Neural crest cell (in vitro differentiated cells): ENCODE data around the gene NYAP2. TPM values are rescaled to one million over a fixed set of nuclear protein-coding genes. Genes with fewer than 3 reads are reported as not detected.

ENCODE experiments used
- DNase-seq: peaks from one replicate; pipeline ENCODE4 v3.0.0; 2021; ENCODE audit warnings: low read depth, mixed read lengths, low spot score
- H3K27ac Mint-ChIP-seq: one replicate; pipeline ENCODE4 v1.8.0; 2021; ENCODE audit warnings: mild to moderate bottlenecking, mixed read lengths; ENCODE audit not compliant: unreplicated experiment
- H3K27me3 Mint-ChIP-seq: 2 replicates; pipeline ENCODE4 v1.8.0; 2021; ENCODE audit warnings: low read depth, mild to moderate bottlenecking, mixed read lengths
- H3K36me3 Mint-ChIP-seq: 2 replicates; pipeline ENCODE4 v1.8.0; 2021; ENCODE audit warnings: low read depth, mild to moderate bottlenecking, mixed read lengths
- H3K4me1 Mint-ChIP-seq: 2 replicates; pipeline ENCODE4 v1.8.0; 2021; ENCODE audit warnings: mixed read lengths
- H3K4me3 Mint-ChIP-seq: one replicate; pipeline ENCODE4 v1.8.0; 2021; ENCODE audit warnings: mild to moderate bottlenecking, mixed read lengths
- H3K9me3 Mint-ChIP-seq: 2 replicates; pipeline ENCODE4 v1.8.0; 2021; ENCODE audit warnings: mixed read lengths
- CTCF ChIP-seq: fragments of 200-600 bp; sonication (generic); conservative IDR thresholded peaks from 2 replicates; pipeline ENCODE4 v1.5.0; 2021; ENCODE audit warnings: antibody characterized with exemption, mild to moderate bottlenecking
- total RNA-seq: library from RNA; stranded (reverse); gene quantifications from 2 replicates; pipeline ENCODE4 v1.2.1, GENCODE V29; 2021

NYAP2 gene
- total RNA-seq, 1 donor from 2014 or later = 0.35 TPM

GRCh38 chr2:225660262-225661131 lies 261.0 kb downstream of the NYAP2 start:
- Mint-ChIP-seq H3K27me3 (no peaks in the 10 kb centered on the region), H3K4me3 (no peak overlapping the region), H3K9me3 (no peaks in the 10 kb centered on the region), H3K36me3 (no peaks in the 10 kb centered on the region), H3K27ac (no peak overlapping the region), H3K4me1 (peaks cover 7% of the 10 kb centered on the region)
- TF ChIP-seq CTCF = peak; percentile 98
- peak; percentile 80 for DNase-seq

- no peak for TF ChIP-seq CTCF
- H3K27ac Mint-ChIP-seq = no peak overlapping the region
- H3K27me3 Mint-ChIP-seq = no peaks in the 10 kb centered on the region
Measured at GRCh38 chr2:225662101-225662500, 262.6 kb downstream of the NYAP2 start.

DNA sequence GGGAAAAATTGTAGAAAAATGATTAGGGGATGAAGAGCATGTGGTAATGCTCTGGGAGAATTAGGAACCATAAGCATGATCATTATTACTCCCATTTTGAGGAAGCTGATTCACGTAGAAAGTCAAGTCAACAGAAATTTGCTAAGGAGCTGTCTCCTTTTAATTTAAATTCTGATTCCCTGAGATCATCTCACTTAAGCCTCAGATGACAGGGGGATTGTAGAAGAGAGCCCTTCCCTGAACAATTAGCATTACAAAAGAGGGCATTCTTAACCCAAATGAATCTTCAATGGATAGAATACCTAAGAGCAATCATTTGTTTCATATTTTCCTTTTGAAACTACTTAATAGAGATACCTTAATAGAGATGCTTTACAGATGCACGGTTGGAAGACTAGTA lies 267.9 kb downstream of the NYAP2 start:
- no peak for DNase-seq

More at GRCh38 chr2:225662101-225662500, 262.6 kb downstream of the NYAP2 start:
- Mint-ChIP-seq H3K36me3 (no peaks in the 10 kb centered on the region), H3K4me1 (peaks cover 7% of the 10 kb centered on the region), H3K9me3 (no peaks in the 10 kb centered on the region), H3K4me3 (no peak overlapping the region)
- no peak for DNase-seq

GRCh38 chr2:225668606-225669266 lies 269.2 kb downstream of the NYAP2 start:
- peak; percentile 82 for TF ChIP-seq CTCF
- Mint-ChIP-seq H3K9me3 (no peaks in the 10 kb centered on the region), H3K4me1 (peaks cover 11% of the 10 kb centered on the region), H3K27me3 (no peaks in the 10 kb centered on the region), H3K4me3 (no peak overlapping the region), H3K36me3 (no peaks in the 10 kb centered on the region), H3K27ac (no peak overlapping the region)
- DNase-seq = peak; percentile 10

More for the DNA sequence above, 267.9 kb downstream of the NYAP2 start:
- no peaks in the 10 kb centered on the region for H3K36me3 Mint-ChIP-seq
- H3K4me3 Mint-ChIP-seq = no peak overlapping the region
- no peaks in the 10 kb centered on the region for H3K27me3 Mint-ChIP-seq
- H3K9me3 Mint-ChIP-seq = no peaks in the 10 kb centered on the region
- no peak for TF ChIP-seq CTCF
- H3K4me1 Mint-ChIP-seq = peaks cover 8% of the 10 kb centered on the region
- H3K27ac Mint-ChIP-seq = no peak overlapping the region

DNA sequence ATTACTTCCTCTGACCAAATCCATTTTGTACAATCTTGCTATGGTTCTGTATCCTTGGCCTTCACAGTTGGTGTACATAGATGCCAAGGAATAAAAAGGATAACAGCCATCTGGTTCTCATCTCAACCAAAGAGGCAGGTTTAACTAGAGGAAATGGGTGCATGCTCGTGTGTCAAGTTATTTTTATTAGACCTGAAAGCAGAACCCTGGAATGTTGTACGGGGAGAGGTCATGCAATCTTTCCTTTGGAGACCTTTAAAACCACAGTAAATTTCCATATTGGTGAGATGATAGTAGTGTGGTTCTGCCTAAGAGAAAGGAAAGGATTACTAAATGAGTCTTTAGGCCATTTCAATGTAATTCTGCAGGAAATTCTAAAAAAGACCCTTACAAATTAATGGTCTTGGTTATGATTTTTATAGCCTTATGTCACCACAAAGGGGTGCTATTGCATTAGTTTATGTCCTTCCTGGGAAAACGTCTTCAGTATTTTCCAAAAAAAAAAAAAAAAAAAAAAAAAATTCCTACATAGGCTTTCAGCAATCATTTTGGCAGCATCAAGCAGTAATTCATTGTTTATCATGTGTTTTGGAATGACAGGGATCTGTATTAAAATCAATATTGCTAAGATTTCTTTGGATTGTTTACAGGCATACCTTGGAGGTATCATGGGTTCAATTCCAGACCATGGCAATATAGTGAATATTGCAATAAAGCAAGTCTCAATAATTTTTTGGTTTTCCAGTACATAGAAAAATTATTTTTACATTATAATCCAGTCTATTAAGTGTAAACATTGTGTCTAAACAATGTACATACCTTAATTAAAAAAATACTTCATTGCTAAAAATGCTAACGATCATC lies 270.8 kb downstream of the NYAP2 start:
- H3K27me3 Mint-ChIP-seq = no peaks in the 10 kb centered on the region
- H3K4me1 Mint-ChIP-seq = peaks cover 15% of the 10 kb centered on the region
- H3K36me3 Mint-ChIP-seq = no peaks in the 10 kb centered on the region
- H3K27ac Mint-ChIP-seq = no peak overlapping the region
- H3K4me3 Mint-ChIP-seq = no peak overlapping the region
- peak; percentile 78 for TF ChIP-seq CTCF
- DNase-seq = no peak
- H3K9me3 Mint-ChIP-seq = no peaks in the 10 kb centered on the region
